GM23338 (cell line): ENCODE data around the gene OLA1. TPM values are rescaled to one million over a fixed set of nuclear protein-coding genes. Genes with fewer than 3 reads are reported as not detected.
"Not testable (repeated sequence)": the region's sequence is repeated elsewhere in the genome, so short reads cannot be mapped to it uniquely, and the experiment has no call there.

Experiments
- ATAC-seq: fragments of 200-7000 bp; cut with Tn5 transposase; 3 replicates; pipeline ENCODE4 v1.9.1; 2020
- DNase-seq: peaks from one replicate; pipeline ENCODE4 v3.0.0-alpha.2; 2015; ENCODE audit warnings: low spot score
- H2AFZ ChIP-seq: fragments of 200-600 bp; sonication (generic); 2 replicates; pipeline ENCODE4 v1.8.0; 2016; ENCODE audit warnings: antibody characterized with exemption, mild to moderate bottlenecking, moderate library complexity
- H3F3A ChIP-seq: fragments of 200-600 bp; sonication (generic); replicated peaks from 2 replicates; pipeline ENCODE4 v1.8.0; 2017; ENCODE audit warnings: antibody characterized with exemption, mixed run types, low read depth
- H3K27ac ChIP-seq: fragments of 200-600 bp; sonication (generic); 2 replicates; pipeline ENCODE4 v1.6.1; 2016; ENCODE audit warnings: low read depth
- H3K27me3 ChIP-seq: fragments of 200-600 bp; sonication (generic); 2 replicates; pipeline ENCODE4 v1.8.0; 2016; ENCODE audit warnings: mild to moderate bottlenecking, mixed run types, moderate library complexity; ENCODE audit not compliant: insufficient read depth
- H3K36me3 ChIP-seq: fragments of 200-600 bp; sonication (generic); 2 replicates; pipeline ENCODE4 v1.8.0; 2016; ENCODE audit warnings: mild to moderate bottlenecking; ENCODE audit not compliant: insufficient read depth
- H3K4me1 ChIP-seq: fragments of 200-600 bp; sonication (generic); 2 replicates; pipeline ENCODE4 v1.8.0; 2016; ENCODE audit warnings: mild to moderate bottlenecking, moderate library complexity; ENCODE audit not compliant: insufficient read depth
- H3K4me2 ChIP-seq: fragments of 200-600 bp; sonication (generic); 2 replicates; pipeline ENCODE4 v1.7.1; 2017; ENCODE audit warnings: mixed run types
- H3K4me3 ChIP-seq: fragments of 200-600 bp; sonication (generic); 2 replicates; pipeline ENCODE4 v1.6.1; 2016; ENCODE audit warnings: mixed run types
- H3K79me2 ChIP-seq: fragments of 200-600 bp; sonication (generic); replicated peaks from 2 replicates; pipeline ENCODE4 v1.8.0; 2017; ENCODE audit warnings: mild to moderate bottlenecking; ENCODE audit not compliant: insufficient read depth
- H3K9me2 ChIP-seq: fragments of 200-600 bp; sonication (generic); 2 replicates; pipeline ENCODE4 v1.8.0; 2017; ENCODE audit not compliant: insufficient read depth
- H4K20me1 ChIP-seq: fragments of 200-600 bp; sonication (generic); replicated peaks from 2 replicates; pipeline ENCODE4 v1.8.0; 2017; ENCODE audit warnings: mild to moderate bottlenecking; ENCODE audit not compliant: insufficient read depth
- H3K27ac Mint-ChIP-seq: 2 replicates; pipeline ENCODE4 v1.8.0; 2020; ENCODE audit warnings: inconsistent platforms, mild to moderate bottlenecking, moderate library complexity, mixed read lengths
- H3K27me3 Mint-ChIP-seq: 3 replicates; pipeline ENCODE4 v1.8.0; 2022; ENCODE audit warnings: low read depth, mild to moderate bottlenecking, moderate library complexity, mixed read lengths, inconsistent platforms; ENCODE audit not compliant: insufficient read depth, poor library complexity
- H3K36me3 Mint-ChIP-seq: 3 replicates; pipeline ENCODE4 v1.8.0; 2021; ENCODE audit warnings: low read depth, mild to moderate bottlenecking, inconsistent platforms, moderate library complexity, mixed read lengths
- H3K4me1 Mint-ChIP-seq: 3 replicates; pipeline ENCODE4 v1.8.0; 2020; ENCODE audit warnings: mild to moderate bottlenecking, inconsistent platforms, mixed read lengths
- H3K4me3 Mint-ChIP-seq: 3 replicates; pipeline ENCODE4 v1.8.0; 2021; ENCODE audit warnings: moderate library complexity, mild to moderate bottlenecking, inconsistent platforms, mixed read lengths
- H3K9me3 Mint-ChIP-seq: 3 replicates; pipeline ENCODE4 v1.8.0; 2020; ENCODE audit warnings: moderate library complexity, mild to moderate bottlenecking, inconsistent platforms, mixed read lengths
- EZH2phosphoT487 ChIP-seq: fragments of 200-600 bp; sonication (generic); IDR thresholded peaks from one replicate; pipeline ENCODE4 v1.8.1; 2018; ENCODE audit warnings: antibody characterized with exemption; ENCODE audit not compliant: unreplicated experiment
- NANOG ChIP-seq: IDR thresholded peaks from 2 replicates; pipeline ENCODE4 v1.6.1; 2016; ENCODE audit warnings: antibody characterized with exemption, borderline replicate concordance
- POLR2AphosphoS5 ChIP-seq: IDR thresholded peaks from 2 replicates; pipeline ENCODE4 v1.6.1; 2016; ENCODE audit warnings: antibody characterized with exemption, low read depth
- STAT1 ChIP-seq: IDR thresholded peaks from one replicate; pipeline ENCODE4 v1.6.1; 2016; ENCODE audit warnings: antibody characterized with exemption; ENCODE audit not compliant: unreplicated experiment
- ZNF331 ChIP-seq: fragments of 250-450 bp; sonication (Bioruptor Pico); IDR thresholded peaks from 2 replicates; pipeline ENCODE4 v1.5.0; 2020; ENCODE audit warnings: low read depth, mild to moderate bottlenecking, moderate library complexity
- polyA plus RNA-seq: library from polyadenylated mRNA; unstranded; fragments of >200 nt; fragmentation: Nextera tagmentation; extraction: Ambion mirVana; gene quantifications from 2 replicates; pipeline ENCODE4 v1.2.1, GENCODE V29; 2016
- total RNA-seq: library from RNA; depleted of rRNA; stranded (reverse); fragments of >200 nt; shearing (Covaris generic); gene quantifications from 2 replicates; pipeline ENCODE4 v1.2.3, GENCODE V29; 2014
- TF ChIP-seq, protein P1 (sequence below): IDR thresholded peaks from one replicate; pipeline ENCODE4 v1.6.1; 2018; ENCODE audit warnings: antibody characterized with exemption; ENCODE audit not compliant: unreplicated experiment
- TF ChIP-seq, protein P2 (sequence below), 2 experiments: fragments of 200-600 bp in 1 of 2; sonication (generic) in 1 of 2; conservative IDR thresholded peaks; 2 replicates each; pipeline versions ENCODE4 v1.5.1 to v1.6.1; 2016 to 2017; ENCODE audit warnings: antibody characterized with exemption in 2 of 2, low read depth in 2 of 2, mild to moderate bottlenecking in 2 of 2, moderate library complexity in 1 of 2
- TF ChIP-seq, protein P3 (sequence below): fragments of 250-450 bp; sonication (Bioruptor Pico); IDR thresholded peaks from 2 replicates; pipeline ENCODE4 v1.5.0; 2020; ENCODE audit warnings: mild to moderate bottlenecking, moderate library complexity

The OLA1 gene
- total and polyA plus RNA-seq, 2 experiments from 2014 or later: 104 to 242 TPM

DNA sequence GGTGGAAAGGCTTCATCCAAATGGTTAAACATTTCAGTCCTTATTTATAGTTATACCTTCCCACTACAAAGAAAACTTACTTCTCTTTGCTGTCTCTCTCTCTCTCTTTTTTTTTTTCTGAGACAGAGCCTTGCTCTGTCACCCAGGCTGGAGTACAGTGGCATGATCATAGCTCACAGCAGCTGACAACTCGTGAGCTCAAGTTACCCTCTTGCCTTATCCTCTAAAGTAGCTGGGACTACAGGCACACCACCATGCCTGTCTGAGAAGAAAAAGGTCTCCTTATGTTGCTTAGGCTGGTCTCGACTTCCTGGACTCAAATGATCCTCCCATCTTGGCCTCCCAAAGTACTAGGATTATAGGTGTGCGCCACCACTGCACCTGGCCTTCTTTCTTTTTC is 32.3 kb upstream of the OLA1 start:
- TF ChIP-seq NANOG: no peak
- TF ChIP-seq, protein P1, sequence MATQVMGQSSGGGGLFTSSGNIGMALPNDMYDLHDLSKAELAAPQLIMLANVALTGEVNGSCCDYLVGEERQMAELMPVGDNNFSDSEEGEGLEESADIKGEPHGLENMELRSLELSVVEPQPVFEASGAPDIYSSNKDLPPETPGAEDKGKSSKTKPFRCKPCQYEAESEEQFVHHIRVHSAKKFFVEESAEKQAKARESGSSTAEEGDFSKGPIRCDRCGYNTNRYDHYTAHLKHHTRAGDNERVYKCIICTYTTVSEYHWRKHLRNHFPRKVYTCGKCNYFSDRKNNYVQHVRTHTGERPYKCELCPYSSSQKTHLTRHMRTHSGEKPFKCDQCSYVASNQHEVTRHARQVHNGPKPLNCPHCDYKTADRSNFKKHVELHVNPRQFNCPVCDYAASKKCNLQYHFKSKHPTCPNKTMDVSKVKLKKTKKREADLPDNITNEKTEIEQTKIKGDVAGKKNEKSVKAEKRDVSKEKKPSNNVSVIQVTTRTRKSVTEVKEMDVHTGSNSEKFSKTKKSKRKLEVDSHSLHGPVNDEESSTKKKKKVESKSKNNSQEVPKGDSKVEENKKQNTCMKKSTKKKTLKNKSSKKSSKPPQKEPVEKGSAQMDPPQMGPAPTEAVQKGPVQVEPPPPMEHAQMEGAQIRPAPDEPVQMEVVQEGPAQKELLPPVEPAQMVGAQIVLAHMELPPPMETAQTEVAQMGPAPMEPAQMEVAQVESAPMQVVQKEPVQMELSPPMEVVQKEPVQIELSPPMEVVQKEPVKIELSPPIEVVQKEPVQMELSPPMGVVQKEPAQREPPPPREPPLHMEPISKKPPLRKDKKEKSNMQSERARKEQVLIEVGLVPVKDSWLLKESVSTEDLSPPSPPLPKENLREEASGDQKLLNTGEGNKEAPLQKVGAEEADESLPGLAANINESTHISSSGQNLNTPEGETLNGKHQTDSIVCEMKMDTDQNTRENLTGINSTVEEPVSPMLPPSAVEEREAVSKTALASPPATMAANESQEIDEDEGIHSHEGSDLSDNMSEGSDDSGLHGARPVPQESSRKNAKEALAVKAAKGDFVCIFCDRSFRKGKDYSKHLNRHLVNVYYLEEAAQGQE: no peak
- no peak for TF ChIP-seq POLR2AphosphoS5
- TF ChIP-seq STAT1: no peak
- TF ChIP-seq, protein P2, sequence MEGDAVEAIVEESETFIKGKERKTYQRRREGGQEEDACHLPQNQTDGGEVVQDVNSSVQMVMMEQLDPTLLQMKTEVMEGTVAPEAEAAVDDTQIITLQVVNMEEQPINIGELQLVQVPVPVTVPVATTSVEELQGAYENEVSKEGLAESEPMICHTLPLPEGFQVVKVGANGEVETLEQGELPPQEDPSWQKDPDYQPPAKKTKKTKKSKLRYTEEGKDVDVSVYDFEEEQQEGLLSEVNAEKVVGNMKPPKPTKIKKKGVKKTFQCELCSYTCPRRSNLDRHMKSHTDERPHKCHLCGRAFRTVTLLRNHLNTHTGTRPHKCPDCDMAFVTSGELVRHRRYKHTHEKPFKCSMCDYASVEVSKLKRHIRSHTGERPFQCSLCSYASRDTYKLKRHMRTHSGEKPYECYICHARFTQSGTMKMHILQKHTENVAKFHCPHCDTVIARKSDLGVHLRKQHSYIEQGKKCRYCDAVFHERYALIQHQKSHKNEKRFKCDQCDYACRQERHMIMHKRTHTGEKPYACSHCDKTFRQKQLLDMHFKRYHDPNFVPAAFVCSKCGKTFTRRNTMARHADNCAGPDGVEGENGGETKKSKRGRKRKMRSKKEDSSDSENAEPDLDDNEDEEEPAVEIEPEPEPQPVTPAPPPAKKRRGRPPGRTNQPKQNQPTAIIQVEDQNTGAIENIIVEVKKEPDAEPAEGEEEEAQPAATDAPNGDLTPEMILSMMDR (conservative IDR thresholded peaks at IDR 0.05; ENCODE audit: low read depth in 2 of 2): no peak
- no peak for TF ChIP-seq EZH2phosphoT487
- no peak for TF ChIP-seq ZNF331 (CRISPR knock-in tag)
- TF ChIP-seq, protein P3, sequence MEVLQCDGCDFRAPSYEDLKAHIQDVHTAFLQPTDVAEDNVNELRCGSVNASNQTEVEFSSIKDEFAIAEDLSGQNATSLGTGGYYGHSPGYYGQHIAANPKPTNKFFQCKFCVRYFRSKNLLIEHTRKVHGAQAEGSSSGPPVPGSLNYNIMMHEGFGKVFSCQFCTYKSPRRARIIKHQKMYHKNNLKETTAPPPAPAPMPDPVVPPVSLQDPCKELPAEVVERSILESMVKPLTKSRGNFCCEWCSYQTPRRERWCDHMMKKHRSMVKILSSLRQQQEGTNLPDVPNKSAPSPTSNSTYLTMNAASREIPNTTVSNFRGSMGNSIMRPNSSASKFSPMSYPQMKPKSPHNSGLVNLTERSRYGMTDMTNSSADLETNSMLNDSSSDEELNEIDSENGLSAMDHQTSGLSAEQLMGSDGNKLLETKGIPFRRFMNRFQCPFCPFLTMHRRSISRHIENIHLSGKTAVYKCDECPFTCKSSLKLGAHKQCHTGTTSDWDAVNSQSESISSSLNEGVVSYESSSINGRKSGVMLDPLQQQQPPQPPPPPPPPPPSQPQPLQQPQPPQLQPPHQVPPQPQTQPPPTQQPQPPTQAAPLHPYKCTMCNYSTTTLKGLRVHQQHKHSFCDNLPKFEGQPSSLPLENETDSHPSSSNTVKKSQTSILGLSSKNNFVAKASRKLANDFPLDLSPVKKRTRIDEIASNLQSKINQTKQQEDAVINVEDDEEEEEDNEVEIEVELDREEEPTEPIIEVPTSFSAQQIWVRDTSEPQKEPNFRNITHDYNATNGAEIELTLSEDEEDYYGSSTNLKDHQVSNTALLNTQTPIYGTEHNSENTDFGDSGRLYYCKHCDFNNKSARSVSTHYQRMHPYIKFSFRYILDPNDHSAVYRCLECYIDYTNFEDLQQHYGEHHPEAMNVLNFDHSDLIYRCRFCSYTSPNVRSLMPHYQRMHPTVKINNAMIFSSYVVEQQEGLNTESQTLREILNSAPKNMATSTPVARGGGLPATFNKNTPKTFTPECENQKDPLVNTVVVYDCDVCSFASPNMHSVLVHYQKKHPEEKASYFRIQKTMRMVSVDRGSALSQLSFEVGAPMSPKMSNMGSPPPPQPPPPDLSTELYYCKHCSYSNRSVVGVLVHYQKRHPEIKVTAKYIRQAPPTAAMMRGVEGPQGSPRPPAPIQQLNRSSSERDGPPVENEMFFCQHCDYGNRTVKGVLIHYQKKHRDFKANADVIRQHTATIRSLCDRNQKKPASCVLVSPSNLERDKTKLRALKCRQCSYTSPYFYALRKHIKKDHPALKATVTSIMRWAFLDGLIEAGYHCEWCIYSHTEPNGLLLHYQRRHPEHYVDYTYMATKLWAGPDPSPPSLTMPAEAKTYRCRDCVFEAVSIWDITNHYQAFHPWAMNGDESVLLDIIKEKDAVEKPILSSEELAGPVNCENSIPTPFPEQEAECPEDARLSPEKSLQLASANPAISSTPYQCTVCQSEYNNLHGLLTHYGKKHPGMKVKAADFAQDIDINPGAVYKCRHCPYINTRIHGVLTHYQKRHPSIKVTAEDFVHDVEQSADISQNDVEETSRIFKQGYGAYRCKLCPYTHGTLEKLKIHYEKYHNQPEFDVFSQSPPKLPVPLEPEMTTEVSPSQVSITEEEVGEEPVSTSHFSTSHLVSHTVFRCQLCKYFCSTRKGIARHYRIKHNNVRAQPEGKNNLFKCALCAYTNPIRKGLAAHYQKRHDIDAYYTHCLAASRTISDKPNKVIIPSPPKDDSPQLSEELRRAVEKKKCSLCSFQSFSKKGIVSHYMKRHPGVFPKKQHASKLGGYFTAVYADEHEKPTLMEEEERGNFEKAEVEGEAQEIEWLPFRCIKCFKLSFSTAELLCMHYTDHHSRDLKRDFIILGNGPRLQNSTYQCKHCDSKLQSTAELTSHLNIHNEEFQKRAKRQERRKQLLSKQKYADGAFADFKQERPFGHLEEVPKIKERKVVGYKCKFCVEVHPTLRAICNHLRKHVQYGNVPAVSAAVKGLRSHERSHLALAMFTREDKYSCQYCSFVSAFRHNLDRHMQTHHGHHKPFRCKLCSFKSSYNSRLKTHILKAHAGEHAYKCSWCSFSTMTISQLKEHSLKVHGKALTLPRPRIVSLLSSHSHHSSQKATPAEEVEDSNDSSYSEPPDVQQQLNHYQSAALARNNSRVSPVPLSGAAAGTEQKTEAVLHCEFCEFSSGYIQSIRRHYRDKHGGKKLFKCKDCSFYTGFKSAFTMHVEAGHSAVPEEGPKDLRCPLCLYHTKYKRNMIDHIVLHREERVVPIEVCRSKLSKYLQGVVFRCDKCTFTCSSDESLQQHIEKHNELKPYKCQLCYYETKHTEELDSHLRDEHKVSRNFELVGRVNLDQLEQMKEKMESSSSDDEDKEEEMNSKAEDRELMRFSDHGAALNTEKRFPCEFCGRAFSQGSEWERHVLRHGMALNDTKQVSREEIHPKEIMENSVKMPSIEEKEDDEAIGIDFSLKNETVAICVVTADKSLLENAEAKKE (CRISPR knock-in tag): no peak
- peaks cover 2% of the 10 kb centered on the region for H3K27me3 Mint-ChIP-seq
- Histone ChIP-seq H3K36me3 (no peaks in the 10 kb centered on the region), H3K9me2 (no peaks in the 10 kb centered on the region), H3K27me3 (no peaks in the 10 kb centered on the region), H3K4me2 (no peak overlapping the region), H3K4me3 (no peak overlapping the region), H2AFZ (no peak overlapping the region), H3K4me1 (no peaks in the 10 kb centered on the region), H4K20me1 (no peaks in the 10 kb centered on the region), H3K27ac (no peak overlapping the region), H3F3A (no peaks in the 10 kb centered on the region), H3K79me2 (no peaks in the 10 kb centered on the region)
- H3K27ac Mint-ChIP-seq: no peak overlapping the region
- H3K9me3 Mint-ChIP-seq: no peaks in the 10 kb centered on the region
- no peak overlapping the region for H3K4me3 Mint-ChIP-seq
- ATAC-seq (no peak), DNase-seq (no peak)
- no peaks in the 10 kb centered on the region for H3K36me3 Mint-ChIP-seq
- H3K4me1 Mint-ChIP-seq: peaks cover 4% of the 10 kb centered on the region; the same call in 2 of the 3 replicates

DNA sequence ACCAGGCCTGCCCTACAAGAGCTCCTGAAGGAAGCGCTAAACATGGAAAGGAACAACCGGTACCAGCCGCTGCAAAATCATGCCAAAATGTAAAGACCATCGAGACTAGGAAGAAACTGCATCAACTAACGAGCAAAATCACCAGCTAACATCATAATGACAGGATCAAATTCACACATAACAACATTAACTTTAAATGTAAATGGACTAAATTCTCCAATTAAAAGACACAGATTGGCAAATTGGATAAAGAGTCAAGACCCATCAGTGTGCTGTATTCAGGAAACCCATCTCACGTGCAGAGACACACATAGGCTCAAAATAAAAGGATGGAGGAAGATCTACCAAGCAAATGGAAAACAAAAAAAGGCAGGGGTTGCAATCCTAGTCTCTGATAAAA is 21.9 kb upstream of the OLA1 start:
- not testable (repeated sequence) for H3K27me3 Mint-ChIP-seq, DNase-seq, H3K9me3 Mint-ChIP-seq

More for the DNA sequence above, 21.9 kb upstream of the OLA1 start:
- H3K36me3 Mint-ChIP-seq, H3K79me2 ChIP-seq, H3K9me2 ChIP-seq, H3K27ac Mint-ChIP-seq, H3F3A ChIP-seq, ATAC-seq, H2AFZ ChIP-seq, H3K4me3 Mint-ChIP-seq, H3K4me2 ChIP-seq, H3K4me3 ChIP-seq, H4K20me1 ChIP-seq, H3K27ac ChIP-seq, H3K36me3 ChIP-seq, H3K27me3 ChIP-seq: not testable (repeated sequence)
- H3K4me1 Mint-ChIP-seq: peaks cover 30% of the 10 kb centered on the region
- peaks cover 38% of the 10 kb centered on the region for H3K4me1 ChIP-seq
